HG02884 (cell line): ENCODE results near the gene TEX26.
A peak's percentile ranks its signal among the peaks of the same experiment; 100 is the strongest.

Experiments used
- ATAC-seq: cut with Tn5 transposase; IDR thresholded peaks from one replicate; pipeline ENCODE4 v1.9.1; 2021; ENCODE audit warnings: mild to moderate bottlenecking, moderate library complexity; ENCODE audit not compliant: unreplicated experiment

TEX26 gene

GRCh38 chr13:30974350-30974749, 41.9 kb downstream of the TEX26 start:
- no peak for ATAC-seq

DNA sequence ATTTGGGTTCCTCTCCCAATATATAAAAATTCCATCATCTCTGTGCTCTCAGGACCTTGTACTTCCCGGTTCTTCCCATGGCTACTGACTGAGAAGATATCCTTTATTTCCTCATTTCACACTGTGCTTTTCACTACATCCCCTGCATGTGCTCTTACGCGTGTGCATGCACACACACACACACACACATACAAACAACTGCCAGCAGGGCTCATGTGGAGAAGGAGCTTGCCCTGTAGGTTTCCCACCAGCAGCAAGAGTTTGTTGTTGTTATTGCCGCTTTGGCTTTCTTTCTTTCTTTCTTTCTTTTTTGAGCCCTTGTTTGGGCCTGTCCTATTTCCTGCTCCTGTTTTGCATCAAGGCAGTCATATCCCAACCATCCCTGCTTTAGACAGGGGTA, 43.6 kb downstream of the TEX26 start:
- ATAC-seq: no peak

- ATAC-seq: no peak
Measured at GRCh38 chr13:30978981-30979956, 46.8 kb downstream of the TEX26 start.

- ATAC-seq: no peak
Measured at GRCh38 chr13:30982506-30982905, 50.0 kb downstream of the TEX26 start.

DNA sequence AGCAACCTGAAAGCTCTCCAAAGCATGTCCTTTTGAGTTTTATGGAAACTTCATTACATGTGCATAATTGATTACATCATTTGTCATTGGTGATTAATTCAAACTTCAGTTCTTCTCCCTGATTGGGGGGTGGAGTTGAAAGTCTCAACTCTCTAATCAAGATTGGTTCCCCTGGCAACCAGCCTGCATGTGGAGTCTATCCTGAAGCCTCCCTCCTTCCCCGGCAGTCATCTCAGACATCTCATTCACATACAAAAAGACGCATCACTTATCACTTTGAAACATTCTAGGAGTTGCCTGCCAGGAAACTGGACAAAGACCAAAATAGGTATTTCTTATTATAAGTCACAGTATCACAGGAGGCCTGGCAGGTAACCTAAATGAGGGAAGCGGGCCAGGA, 50.5 kb downstream of the TEX26 start:
- ATAC-seq: no peak

DNA sequence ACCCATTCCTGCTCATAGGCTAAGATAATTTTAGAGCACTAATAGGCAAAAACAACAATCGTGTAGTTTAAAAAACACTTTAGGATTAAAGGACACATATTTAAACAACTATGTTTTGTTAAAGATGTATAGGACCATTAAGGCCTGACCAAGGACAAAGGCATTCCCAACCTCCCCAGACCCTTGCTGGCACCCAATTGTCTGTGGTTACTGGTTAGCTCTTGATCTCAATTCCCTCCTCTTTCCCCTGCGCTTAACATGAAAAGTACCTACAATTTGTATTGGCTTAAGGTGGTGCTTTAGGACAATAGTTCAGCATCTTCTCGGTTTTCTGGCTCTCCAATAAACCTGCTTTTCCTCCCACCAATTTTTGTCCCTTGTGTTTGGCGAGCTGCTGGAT, 51.0 kb downstream of the TEX26 start:
- ATAC-seq: no peak

- ATAC-seq: peak; percentile 45
Measured at GRCh38 chr13:30984620-30985019, 52.2 kb downstream of the TEX26 start.

DNA sequence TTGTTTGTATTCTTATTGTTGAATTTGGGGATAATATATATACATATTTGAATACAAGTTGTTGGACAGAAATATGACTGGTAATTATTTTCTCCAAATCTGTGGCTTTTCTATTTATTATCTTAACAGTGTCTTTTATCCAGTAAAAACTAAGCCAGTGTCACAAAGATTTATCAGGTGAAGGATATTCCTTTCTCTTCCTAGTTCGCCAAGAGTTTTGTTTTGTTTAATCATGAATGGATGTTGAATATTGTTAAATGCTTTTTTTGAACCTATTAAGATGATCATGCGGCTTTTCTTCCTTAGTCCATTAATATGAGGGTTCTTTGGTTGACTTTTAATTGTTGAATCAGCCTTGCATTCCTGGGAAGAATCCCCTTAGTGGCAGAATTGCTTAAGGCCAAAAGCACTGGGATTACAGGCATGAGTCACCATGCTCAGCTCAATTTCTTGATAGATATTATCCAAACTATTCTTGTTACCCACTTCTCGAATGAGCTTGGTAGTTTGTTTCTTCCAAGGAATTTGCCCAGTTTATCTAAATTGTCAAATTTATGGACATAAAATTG, 53.3 kb downstream of the TEX26 start:
- ATAC-seq: no peak

DNA sequence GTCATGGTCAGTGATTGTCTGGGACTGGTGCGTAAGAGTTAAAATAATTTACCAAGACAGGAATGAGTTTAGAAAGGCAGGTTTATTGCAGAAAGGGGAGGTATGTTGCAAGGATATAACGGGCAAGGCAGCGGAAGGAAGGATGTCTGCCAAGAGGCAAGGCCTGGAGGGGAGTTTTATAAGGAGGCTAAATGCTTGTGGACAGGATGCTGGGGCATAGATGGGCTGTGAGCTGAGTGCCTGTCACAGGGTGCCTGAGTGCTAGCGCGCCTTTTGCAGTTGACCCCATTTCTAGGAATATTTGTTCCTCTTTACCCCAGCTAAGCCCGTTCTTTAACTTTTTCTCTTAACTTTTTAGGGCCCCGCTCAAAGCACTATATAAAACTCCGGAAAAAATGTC, 58.7 kb downstream of the TEX26 start:
- ATAC-seq: no peak

DNA sequence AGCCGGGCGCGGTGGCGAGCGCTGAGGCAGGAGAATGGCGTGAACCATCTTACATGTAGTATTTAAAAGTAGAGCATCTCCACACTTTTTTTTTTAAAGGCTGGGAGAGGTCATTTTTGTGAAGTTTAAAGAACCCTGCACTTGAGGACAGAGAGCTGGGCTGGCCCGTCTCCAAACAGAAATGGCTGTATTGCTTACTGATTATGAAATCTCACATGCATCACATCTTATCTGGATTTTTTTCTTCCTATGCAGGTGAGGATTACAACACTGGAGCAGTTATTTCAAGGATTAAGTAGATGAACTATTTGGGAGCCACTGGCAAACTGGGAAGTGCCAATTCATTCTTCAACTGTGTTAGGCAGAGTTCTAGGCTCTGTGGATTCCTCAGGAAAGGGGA, 59.5 kb downstream of the TEX26 start:
- ATAC-seq: no peak

DNA sequence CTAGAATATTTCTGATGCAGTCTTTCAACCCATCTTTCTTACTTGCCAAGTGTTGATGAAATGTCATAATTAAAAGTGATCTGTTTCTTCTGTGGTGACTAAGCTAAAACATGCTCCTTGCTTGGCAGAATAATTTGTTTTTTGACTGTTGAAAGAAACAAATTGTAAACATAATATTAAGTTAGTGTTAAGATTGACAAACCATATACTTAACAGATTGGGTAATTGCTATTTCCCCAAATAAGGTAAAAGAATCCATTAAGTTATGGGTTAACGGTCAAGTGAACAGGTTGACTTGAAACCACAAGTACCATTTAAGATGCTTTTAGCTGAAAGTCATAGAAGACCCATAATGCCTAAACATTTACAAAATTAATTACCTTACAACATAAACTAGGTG, 62.9 kb downstream of the TEX26 start:
- ATAC-seq: no peak

GRCh38 chr13:30997697-30998096, 65.2 kb downstream of the TEX26 start:
- ATAC-seq: no peak

- no peak for ATAC-seq
Measured at GRCh38 chr13:30998136-30999088, 66.0 kb downstream of the TEX26 start.

- no peak for ATAC-seq
Measured at GRCh38 chr13:31000889-31001288, 68.4 kb downstream of the TEX26 start.

DNA sequence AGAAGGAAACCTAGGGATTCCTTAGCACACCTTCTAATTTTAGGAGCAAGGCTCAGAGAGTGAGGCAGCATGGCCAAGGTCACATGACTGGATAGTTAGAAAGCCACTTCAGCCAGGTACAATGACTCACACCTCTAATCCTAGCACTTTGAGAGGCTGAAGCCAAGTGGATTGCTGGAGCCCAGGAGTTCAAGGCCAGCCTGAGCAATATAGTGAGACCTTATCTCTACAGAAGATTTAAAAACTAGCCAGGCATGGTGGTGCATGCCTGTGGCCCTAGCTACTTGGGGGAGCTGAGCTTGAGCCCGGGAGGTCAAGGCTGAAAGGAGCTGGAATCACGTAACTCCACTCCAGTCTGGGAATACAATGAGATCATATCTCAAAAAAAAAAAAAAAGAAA, 69.2 kb downstream of the TEX26 start:
- no peak for ATAC-seq

GRCh38 chr13:31005066-31005465, 72.6 kb downstream of the TEX26 start:
- ATAC-seq: no peak

DNA sequence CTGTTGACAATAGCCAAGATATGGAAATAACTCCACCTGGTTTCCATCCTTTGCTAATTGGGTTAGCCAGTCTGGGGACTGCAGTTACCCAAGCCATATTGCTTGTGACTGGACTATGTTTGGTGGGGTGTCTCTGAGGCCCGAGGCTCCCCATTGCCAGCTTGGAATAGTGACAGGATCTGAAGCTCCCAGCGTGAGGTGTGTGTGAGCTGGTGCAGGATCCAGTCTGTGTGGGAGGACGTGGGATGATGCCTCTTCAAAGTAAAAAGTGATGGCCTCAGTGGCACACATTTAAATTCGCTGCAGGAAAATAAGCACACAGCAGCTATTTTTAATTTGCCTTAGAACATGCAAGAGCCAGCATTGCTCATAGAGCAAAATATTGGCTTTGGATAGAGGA, 75.0 kb downstream of the TEX26 start:
- ATAC-seq: no peak

DNA sequence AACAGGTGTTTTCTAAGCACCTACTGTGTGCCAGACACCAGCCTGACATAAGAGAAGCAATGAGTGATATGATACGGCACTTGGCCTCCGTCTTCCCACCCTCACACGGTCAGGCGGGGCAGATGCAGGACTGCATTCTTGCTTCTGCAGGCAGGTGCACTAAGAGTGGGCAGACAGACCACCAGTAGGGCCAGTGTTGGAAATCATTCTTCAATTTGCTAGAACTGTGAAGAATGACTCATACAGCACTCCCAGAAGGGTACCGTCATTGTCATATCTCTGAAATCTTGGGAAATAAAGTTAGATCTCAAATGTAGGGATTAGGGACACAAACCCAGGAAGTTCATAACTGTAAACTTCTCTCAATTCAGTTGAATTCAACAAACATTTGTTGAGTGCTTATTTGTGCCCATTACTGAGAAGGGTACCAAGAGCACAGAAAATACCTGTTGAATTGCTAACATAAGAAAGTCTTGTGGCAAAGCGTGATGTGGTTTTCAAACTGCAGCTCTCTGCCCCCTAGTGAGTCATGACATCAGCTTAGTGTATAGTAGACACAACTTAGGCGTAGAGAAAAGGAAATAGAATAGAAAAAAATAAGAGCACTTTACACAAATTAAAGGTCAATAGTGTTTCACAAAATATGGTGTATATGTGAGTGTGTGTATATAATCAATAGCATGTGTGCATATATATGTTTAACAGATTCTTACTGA, 76.1 kb downstream of the TEX26 start:
- ATAC-seq: no peak

DNA sequence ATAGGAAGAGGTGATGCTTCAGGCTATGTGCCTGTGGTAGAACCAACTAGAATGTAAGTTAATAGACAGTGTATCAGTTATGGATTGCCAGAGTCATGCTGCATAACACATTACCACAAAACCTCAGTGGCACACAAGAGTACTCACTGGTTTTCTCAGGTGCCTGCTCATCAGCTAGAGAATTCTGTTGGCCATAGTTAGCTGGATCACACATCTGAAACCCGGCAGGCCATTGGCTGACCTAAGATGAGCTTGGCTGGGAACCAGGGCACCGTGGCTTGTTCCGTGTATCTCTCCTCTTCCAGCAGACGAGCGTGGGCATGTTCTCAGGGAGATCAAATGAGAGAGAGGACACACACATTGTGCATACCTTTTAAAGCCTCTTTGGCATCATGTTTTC, 76.7 kb downstream of the TEX26 start:
- no peak for ATAC-seq

- no peak for ATAC-seq
Measured at GRCh38 chr13:31010296-31010695, 77.8 kb downstream of the TEX26 start.
